ENCODE results near the gene TNP2.
"Not testable (repeated sequence)": the region's sequence is repeated elsewhere in the genome, so short reads cannot be mapped to it uniquely, and the experiment has no call there.

The TNP2 gene

GRCh38 chr16:11239644-11240632 lies 29.2 kb downstream of the TNP2 start:
- no peak for DNase-seq

- no peak for DNase-seq
Measured at GRCh38 chr16:11238272-11239202, 30.6 kb downstream of the TNP2 start.

DNA sequence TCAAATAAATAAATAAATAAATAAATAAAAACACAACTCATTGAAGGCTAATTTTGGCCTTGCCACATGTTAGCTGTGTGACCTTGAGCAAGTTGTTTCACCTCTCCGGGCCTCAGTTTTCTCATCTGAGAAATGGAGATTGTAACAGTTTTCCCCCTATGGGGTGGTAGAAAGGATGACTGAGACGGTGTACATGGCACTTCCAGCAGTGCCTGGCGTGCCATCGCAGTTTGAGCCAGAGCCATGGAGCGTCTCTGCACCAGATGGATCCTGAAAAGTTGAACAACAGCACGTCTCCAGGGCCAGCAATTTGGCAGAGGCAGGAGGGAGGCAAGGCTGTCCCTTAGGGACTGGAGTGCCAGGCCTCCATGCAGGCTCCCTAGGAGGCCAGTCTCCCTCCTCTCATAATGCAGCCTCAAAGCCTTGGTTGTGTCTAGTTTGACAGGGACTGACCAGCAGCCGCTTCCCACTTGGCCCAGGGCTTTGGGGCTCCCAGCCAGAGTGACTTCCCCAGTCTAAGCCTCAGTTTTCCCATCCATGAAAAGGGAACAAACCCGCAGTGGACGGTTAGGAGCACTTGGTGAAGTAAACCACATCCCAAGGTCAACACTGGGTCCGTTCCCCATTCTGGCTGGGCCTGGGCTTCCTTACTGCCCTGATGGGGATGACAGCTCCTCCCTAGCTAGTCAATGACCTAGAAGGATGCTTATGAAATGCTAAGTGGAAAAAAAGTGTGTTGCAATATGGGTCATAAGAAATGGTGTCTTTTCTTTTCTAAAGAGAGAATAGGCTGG lies 32.5 kb downstream of the TNP2 start:
- DNase-seq = peak in 1 of 2 experiments; percentile 8

DNA sequence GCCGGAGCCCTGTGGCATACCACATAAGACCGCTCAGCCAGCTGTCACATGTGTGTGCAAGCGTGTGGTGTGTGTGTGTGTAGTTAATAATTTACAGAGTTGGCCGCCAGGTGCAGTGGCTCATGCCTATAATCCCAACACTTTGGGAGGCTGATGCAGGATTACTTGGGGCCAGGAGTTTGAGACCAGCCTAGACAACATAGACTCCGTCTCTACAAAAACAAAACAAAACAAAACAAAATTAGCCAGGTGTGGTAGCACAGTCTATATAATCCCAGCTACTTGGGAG lies 33.5 kb downstream of the TNP2 start:
- DNase-seq = no peak

GRCh38 chr16:11234884-11235702 lies 34.0 kb downstream of the TNP2 start:
- no peak for DNase-seq

GRCh38 chr16:11233727-11234376 lies 35.3 kb downstream of the TNP2 start:
- DNase-seq = peak; percentile 86 to 90

GRCh38 chr16:11232852-11233726 lies 36.0 kb downstream of the TNP2 start:
- DNase-seq = peak; percentile 92 to 95

GRCh38 chr16:11232302-11232851 lies 36.7 kb downstream of the TNP2 start:
- no peak for DNase-seq

DNA sequence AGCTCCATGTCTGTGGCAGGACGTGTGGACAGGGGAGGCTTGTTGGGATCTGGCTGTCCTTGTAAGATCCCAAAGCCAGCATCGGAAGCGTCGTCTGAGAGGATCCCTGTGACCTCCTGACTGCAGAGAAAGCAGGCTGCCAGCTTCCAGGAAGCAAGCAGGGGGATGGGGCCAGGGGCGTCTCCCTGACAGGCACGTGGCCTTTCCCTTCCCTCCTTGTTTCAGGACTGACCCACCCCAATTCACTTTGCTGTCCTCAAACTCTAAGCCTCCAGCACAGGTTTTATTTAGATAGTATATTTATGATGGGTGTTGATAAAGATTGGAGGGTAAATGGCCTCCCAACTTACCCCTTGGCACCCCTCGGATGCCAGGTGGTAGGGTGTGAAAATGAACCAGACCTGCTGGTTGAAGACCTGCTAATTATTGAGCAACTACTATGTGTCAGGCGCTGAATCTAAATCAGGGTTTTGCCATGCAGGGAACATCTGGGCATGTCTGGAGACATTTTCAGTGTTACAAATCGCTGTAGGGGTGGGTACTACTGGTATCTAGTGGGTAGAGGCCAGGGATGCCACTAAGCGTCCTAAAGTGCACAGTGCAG lies 37.7 kb downstream of the TNP2 start:
- no peak for DNase-seq

- DNase-seq = no peak
Measured at GRCh38 chr16:11229906-11230305, 39.2 kb downstream of the TNP2 start.

DNA sequence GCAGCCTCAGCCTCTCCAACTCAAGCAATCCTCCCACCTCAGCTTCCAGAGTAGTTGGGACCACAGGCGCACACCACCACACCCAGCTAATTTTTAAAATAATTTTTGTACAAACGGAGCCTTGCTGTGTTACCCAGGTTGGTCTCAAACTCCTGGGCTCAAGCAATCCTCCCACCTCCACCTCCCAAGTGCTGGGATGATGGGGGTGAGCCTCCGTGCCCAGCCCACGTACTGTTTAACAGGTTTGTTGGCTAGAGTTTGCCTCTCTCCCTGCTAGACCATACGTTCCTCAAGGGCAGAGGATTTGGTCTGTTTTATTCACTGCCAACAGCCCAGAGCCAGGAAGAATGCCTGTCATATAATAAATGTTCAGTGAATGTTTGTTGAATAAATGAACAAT lies 39.7 kb downstream of the TNP2 start:
- DNase-seq = no peak

DNA sequence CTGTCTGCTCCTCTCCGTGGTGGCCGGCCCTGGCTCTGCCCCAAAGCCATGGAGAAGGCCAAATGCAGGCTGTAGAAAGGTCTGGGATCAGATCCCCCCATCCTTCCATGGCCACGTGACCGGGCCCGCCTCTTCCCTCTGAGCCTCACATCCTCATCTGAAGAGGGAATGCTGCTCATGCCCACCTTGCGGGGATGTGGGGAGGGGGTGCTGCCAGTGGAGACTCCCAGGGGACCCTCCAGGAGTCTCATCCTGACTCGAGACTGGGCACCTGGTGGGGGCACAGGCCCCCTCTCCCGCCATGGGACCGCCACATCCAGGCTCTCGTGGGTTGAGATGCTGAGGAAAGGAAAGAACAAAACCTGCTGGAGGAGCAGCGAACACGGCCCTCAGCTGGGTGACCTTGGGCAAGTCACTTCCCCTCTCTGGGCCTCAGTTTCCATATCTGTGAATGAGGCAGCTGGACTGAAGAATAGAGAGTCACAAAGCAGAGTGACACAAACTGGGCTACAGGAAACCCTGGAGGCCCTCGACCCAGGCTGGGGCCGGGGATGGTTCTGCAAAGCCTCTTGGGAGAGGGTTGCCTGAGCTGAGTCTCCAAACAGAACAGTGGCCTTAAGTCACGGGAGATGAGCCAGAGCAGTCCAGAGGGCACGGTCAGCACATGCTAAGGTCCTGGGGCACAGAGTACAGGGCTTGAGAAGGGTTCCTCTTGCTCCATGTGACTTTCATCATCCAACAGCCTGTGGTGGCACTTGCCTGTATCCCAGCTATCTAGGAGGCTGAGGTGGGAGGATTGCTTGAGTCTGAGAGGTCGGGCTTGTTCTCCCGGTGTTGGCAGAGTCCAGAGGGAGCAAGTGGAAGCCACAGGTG lies 43.2 kb downstream of the TNP2 start:
- DNase-seq = peak in 1 of 2 experiments; percentile 43

DNA sequence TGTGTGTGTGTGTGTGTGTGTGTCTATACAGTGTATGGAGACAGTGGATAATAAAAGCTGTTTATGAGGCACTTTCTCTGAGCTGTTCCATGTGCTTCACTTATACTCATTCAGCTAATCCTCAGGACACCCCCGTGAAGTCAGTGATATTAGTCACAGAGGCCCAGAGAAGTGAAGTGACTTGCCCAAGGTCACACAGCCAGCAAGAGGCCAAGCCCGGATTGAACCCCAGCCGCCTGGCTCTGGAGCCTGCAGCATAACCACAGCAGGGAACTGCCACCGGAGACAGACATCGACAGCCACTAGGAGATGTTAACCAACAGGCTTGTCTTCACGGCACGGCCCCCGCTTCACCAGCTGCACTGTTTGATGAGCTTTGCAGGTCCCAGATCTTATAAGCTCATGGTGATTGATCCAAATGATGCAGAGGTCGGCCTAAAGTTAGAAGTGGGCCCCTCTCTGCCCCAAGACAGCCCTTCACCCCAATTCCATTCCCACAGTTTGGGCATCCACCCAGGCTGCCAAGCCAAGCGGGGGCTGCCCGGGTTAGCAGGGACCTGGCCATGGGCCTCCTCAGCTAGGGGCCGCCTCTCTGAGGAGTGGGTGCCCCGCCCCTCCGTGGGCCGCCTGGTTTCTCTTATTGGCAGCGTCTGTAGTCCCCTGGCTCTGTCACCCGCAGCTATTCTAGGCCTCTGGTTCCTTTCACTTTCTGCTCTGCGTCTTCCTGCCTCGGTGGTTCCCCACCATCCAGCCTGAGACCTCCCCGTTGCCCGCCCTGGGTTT lies 44.0 kb downstream of the TNP2 start:
- peak; percentile 82 to 88 for DNase-seq

GRCh38 chr16:11224096-11224893 lies 44.8 kb downstream of the TNP2 start:
- DNase-seq = peak; percentile 74 to 81

GRCh38 chr16:11220507-11220906 lies 48.6 kb downstream of the TNP2 start:
- not testable (repeated sequence) for DNase-seq

DNA sequence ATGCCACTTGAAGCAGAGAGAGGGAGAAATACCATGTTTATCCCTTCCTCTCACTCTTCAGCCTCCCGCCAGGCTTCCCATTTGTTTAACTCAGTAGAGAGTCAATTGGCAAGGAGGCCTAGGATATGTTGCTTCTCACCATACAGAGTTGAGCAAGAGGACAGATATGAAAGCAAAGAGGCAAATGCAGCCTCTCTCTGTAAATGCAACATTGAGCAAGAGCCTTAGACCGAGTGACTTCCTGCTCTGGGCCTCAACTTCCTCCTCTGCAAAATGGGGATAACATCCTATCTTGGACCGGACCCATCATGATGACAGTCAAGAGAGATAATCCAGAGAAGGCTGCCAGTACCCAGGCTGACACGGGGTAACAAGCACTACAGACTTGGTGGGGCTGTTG lies 49.9 kb downstream of the TNP2 start:
- DNase-seq = no peak

DNA sequence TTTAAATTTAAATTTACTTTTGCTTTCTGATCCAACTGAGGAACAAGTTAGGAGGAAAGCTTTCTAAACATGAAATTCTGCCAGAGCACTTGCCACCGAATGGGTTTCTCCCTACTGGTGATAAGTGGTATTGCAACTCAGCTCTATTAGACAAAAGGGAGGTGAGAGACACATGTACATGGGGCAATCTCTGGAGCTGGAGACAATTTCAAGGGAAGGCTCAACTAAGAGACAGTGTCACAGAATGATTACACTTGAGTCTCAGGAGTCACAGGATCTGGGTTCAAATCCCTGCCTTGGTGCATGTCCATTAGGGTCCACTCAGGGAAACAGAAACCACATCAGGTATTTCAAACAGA lies 50.5 kb downstream of the TNP2 start:
- no peak for DNase-seq
